B cell (primary cell): Measurements from ENCODE around the gene MAP2K7. TPM values are rescaled to one million over a fixed set of nuclear protein-coding genes. Genes with fewer than 3 reads are reported as not detected.

ENCODE experiments used
- ATAC-seq: fragments of 200-7000 bp; cut with Tn5 transposase; one replicate; pipeline ENCODE4 v1.10.0; 2021; ENCODE audit warnings: low read depth, mild to moderate bottlenecking, moderate number of reproducible peaks, moderate library complexity
- CTCF ChIA-PET: fragments of 350-600 bp; sonication (Branson Sonifier 250); formaldehyde crosslinking; loops from one replicate; lab custom pipeline; 2021; ENCODE audit warnings: antibody characterized with exemption, inconsistent platforms; lab: Charles Lee
- POLR2A ChIA-PET: fragments of 350-600 bp; sonication (Branson Sonifier 250); formaldehyde crosslinking; loops from one replicate; lab custom pipeline; 2021; ENCODE audit warnings: antibody characterized with exemption; lab: Charles Lee
- DNase-seq: peaks from one replicate; pipeline ENCODE4 v3.0.0; 2013
- H2AFZ ChIP-seq: 2 replicates; pipeline ENCODE4 v1.6.1; 2012; ENCODE audit warnings: mild to moderate bottlenecking, low read depth, low read length; ENCODE audit not compliant: insufficient read depth, poor library complexity, severe bottlenecking
- H3K27ac ChIP-seq, 2 donors: 1 replicate in 1 of 2; 2 replicates in 1 of 2; pipeline ENCODE4 v1.5.1; 2012 to 2013; ENCODE audit warnings: low read length in 2 of 2, mild to moderate bottlenecking in 2 of 2, moderate library complexity in 1 of 2
- H3K27me3 ChIP-seq, 4 experiments: fragments of 200-600 bp in 1 of 4; sonication (generic) in 1 of 4; replicated peaks in 1 of 4; 1 replicate in 2 of 4; 2 replicates in 2 of 4; pipeline versions ENCODE4 v1.6.1 to v1.7.0; 2013 to 2016; ENCODE audit warnings: low read length in 3 of 4, mild to moderate bottlenecking in 2 of 4, mixed read lengths in 1 of 4, moderate library complexity in 1 of 4; ENCODE audit not compliant: insufficient read depth in 4 of 4, control insufficient read depth in 3 of 4; ENCODE audit errors: control extremely low read depth in 1 of 4
- H3K36me3 ChIP-seq, 2 experiments: replicated peaks in 1 of 2; 1 replicate in 1 of 2; 2 replicates in 1 of 2; pipeline versions ENCODE4 v1.6.1 to v1.7.1; 2013; ENCODE audit warnings: low read length in 1 of 2; ENCODE audit not compliant: insufficient read depth in 2 of 2, control insufficient read depth in 1 of 2; ENCODE audit errors: control extremely low read depth in 1 of 2, extremely low read depth in 1 of 2
- H3K4me1 ChIP-seq, 2 donors: fragments of 200-600 bp in 1 of 2; sonication (generic) in 1 of 2; 1 replicate in 1 of 2; 2 replicates in 1 of 2; pipeline versions ENCODE4 v1.5.1 to v1.6.1; 2013 to 2017; ENCODE audit warnings: low read length in 2 of 2; ENCODE audit not compliant: control insufficient read depth in 2 of 2, insufficient read depth in 2 of 2
- H3K4me2 ChIP-seq: replicated peaks from 2 replicates; pipeline ENCODE3; 2012; ENCODE audit warnings: mild to moderate bottlenecking, low read depth, low read length; ENCODE audit not compliant: poor library complexity, severe bottlenecking
- H3K4me3 ChIP-seq, 5 experiments: fragments of 200-600 bp in 1 of 5; sonication (generic) in 1 of 5; 1 replicate in 3 of 5; 2 replicates in 2 of 5; pipeline versions ENCODE4 v1.5.1 to v1.7.0; 2011 to 2016; ENCODE audit warnings: low read length in 4 of 5, mild to moderate bottlenecking in 4 of 5, low read depth in 2 of 5, control low read depth in 1 of 5, moderate library complexity in 1 of 5; ENCODE audit not compliant: insufficient read depth in 1 of 5; ENCODE audit errors: control extremely low read depth in 1 of 5, extremely low read depth in 1 of 5
- H3K79me2 ChIP-seq: fragments of 200-600 bp; sonication (generic); one replicate; pipeline ENCODE4 v1.6.0; 2016; ENCODE audit warnings: low read length; ENCODE audit not compliant: control insufficient read depth, insufficient read depth
- H3K9ac ChIP-seq: fragments of 200-600 bp; sonication (generic); 2 replicates; pipeline ENCODE4 v1.6.1; 2017; ENCODE audit warnings: mild to moderate bottlenecking, low read length, moderate library complexity
- H3K9me3 ChIP-seq, 3 donors: one replicate each; pipeline versions ENCODE4 v1.6.1 to v1.7.1; 2013; ENCODE audit warnings: low read length in 2 of 3; ENCODE audit not compliant: control insufficient read depth in 2 of 3, insufficient read depth in 1 of 3; ENCODE audit errors: control extremely low read depth in 1 of 3
- H4K20me1 ChIP-seq: 2 replicates; pipeline ENCODE4 v1.6.0; 2012; ENCODE audit warnings: mild to moderate bottlenecking, low read length; ENCODE audit not compliant: insufficient read depth, control insufficient read depth, poor library complexity, severe bottlenecking
- H3K27ac Mint-ChIP-seq: one replicate; pipeline ENCODE4 v1.8.0; 2021; ENCODE audit warnings: mixed read lengths
- H3K27me3 Mint-ChIP-seq: one replicate; pipeline ENCODE4 v1.8.0; 2021; ENCODE audit warnings: mixed read lengths
- H3K4me1 Mint-ChIP-seq: one replicate; pipeline ENCODE4 v1.8.0; 2021; ENCODE audit warnings: mixed read lengths
- H3K4me3 Mint-ChIP-seq: one replicate; pipeline ENCODE4 v1.8.0; 2021; ENCODE audit warnings: mixed read lengths
- H3K9me3 Mint-ChIP-seq: one replicate; pipeline ENCODE4 v1.8.0; 2022; ENCODE audit warnings: mixed read lengths; ENCODE audit not compliant: insufficient read depth
- CTCF ChIP-seq: fragments of 200-600 bp; IDR thresholded peaks from one replicate; pipeline ENCODE4 v1.8.0; 2022; ENCODE audit warnings: antibody characterized with exemption, mild to moderate bottlenecking
- EZH2 ChIP-seq: IDR thresholded peaks from 2 replicates; pipeline ENCODE4 v1.6.1; 2012; ENCODE audit warnings: borderline replicate concordance, low read depth, mild to moderate bottlenecking, moderate library complexity, low read length; ENCODE audit not compliant: insufficient read depth, poor library complexity, severe bottlenecking
- WGBS: methylation state at CpG from one replicate; pipeline ENCODE4 v1.1.5; 2013; ENCODE audit warnings: missing lambda C conversion rate; ENCODE audit not compliant: insufficient coverage; 5-methylcytosine and 5-hydroxymethylcytosine counted together
- intact Hi-C: fragments of 100-400 bp; cut with micrococcal nuclease; formaldehyde crosslinking; loops from one replicate; pipeline ENCODE4 v1.10.0; 2022
- polyA plus RNA-seq: library from polyadenylated mRNA; depleted of rRNA; stranded (reverse); fragments of >200 nt; gene quantifications from 2 replicates; pipeline ENCODE4 v1.2.3, GENCODE V29; 2012
- total RNA-seq, 2 donors: library from RNA; stranded (reverse); fragments of 120-200 nt in 1 of 2; gene quantifications; 1 replicate in 1 of 2; 2 replicates in 1 of 2; pipeline versions ENCODE4 v1.2.3 to v1.2.4, GENCODE V29; 2013 to 2022

The MAP2K7 gene
- total and polyA plus RNA-seq, 2 donors (not counting 1 experiment from before 2014, with no cell fraction given), result 56.0 to 71.9 TPM

- Histone ChIP-seq H2AFZ (no peak overlapping the region), H3K4me3 (no peak overlapping the region), H3K27ac (no peak overlapping the region), H3K9ac (no peak overlapping the region), H3K4me2 (no peak overlapping the region), H3K79me2 (peaks cover 3% of the 10 kb centered on the region), H3K4me1 (peaks cover 35 to 39% of the 10 kb centered on the region in 2 donors), H3K27me3 (peaks cover 0 to 41% (median 23%) of the 10 kb centered on the region in 4 experiments), H4K20me1 (peaks cover 69% of the 10 kb centered on the region), H3K36me3 (peaks cover 3 to 30% of the 10 kb centered on the region in 2 experiments), H3K9me3 (peaks cover 0 to 23% (median 0%) of the 10 kb centered on the region in 3 donors)
- H3K4me1 Mint-ChIP-seq, result peaks cover 19% of the 10 kb centered on the region
- CTCF ChIA-PET, result no interaction called here
- H3K4me3 Mint-ChIP-seq, result no peak overlapping the region
- intact Hi-C loops, result no loop called here
- POLR2A ChIA-PET, result no interaction called here
- TF ChIP-seq EZH2 (no peak), CTCF (no peak)
- no peak for ATAC-seq
- peak; percentile 40 for DNase-seq
- H3K27ac Mint-ChIP-seq, result no peak overlapping the region
- no peaks in the 10 kb centered on the region for H3K9me3 Mint-ChIP-seq
- H3K27me3 Mint-ChIP-seq, result peaks cover 16% of the 10 kb centered on the region
- 96% methylated on average over 4 of the region's 12 CpGs for WGBS
Measured at GRCh38 chr19:7914099-7914498, 10.4 kb downstream of the MAP2K7 start.

DNA sequence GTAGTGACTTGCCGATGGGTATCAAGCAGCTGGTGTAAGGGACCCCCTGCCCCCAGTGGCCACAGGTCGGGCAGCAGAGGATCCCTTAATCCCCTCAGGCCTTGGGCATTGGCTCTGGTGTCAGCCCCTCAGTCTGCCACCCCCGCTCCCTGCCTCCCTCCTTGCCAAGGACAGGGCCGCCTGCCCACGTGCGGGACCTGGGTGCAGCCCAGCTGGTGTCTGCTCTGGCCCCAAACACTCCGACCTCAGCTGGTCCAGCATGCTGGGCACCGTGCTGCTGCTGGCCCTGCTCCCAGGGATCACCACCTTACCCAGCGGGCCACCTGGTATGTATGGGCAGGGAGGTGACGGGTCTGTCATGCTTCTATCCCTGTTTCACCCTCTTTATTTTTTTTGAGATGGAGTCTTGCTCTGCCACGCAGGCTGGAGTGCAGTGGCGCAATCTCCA is 10.9 kb downstream of the MAP2K7 start, which contains the start of gene TGFBR3L:
Gene TGFBR3L (plus strand): TSS at position 233 of the 448 bp plus-strand sequence.
- 87% methylated on average over 9 of the region's 12 CpGs for WGBS
- intact Hi-C loops, result no loop called here
- Histone ChIP-seq H3K27ac (no peak within 1 kb of the TSS), H3K27me3 (peaks cover 0 to 45% (median 24%) of the 10 kb centered on the region in 4 experiments), H4K20me1 (peaks cover 64% of the 10 kb centered on the region), H3K79me2 (peaks cover 3% of the 10 kb centered on the region), H3K9me3 (peaks cover 0 to 25% (median 0%) of the 10 kb centered on the region in 3 donors), H2AFZ (no peak within 1 kb of the TSS), H3K4me2 (peak within 1 kb of the TSS; percentile 87), H3K36me3 (peaks cover 3 to 26% of the 10 kb centered on the region in 2 experiments), H3K9ac (no peak within 1 kb of the TSS), H3K4me3 (no peak within 1 kb of the TSS), H3K4me1 (peaks cover 40 to 44% of the 10 kb centered on the region in 2 donors)
- ATAC-seq, result no peak
- H3K27ac Mint-ChIP-seq, result peak within 1 kb of the TSS; percentile 67
- peak within 1 kb of the TSS; percentile 68 for H3K4me3 Mint-ChIP-seq
- no peak for TF ChIP-seq EZH2
- TF ChIP-seq CTCF, result no peak
- DNase-seq, result no peak
- POLR2A ChIA-PET, result no interaction called here
- H3K4me1 Mint-ChIP-seq, result peaks cover 23% of the 10 kb centered on the region
- peaks cover 18% of the 10 kb centered on the region for H3K27me3 Mint-ChIP-seq
- no peaks in the 10 kb centered on the region for H3K9me3 Mint-ChIP-seq
- CTCF ChIA-PET, result interaction anchor here (3.7 kb wide), 1 partner anchor 30 kb away, joined by 21 read pairs; the partner anchor contains the start of gene TIMM44
